OCI-M2 (cell line): Measurements from ENCODE around the gene DCAF12L2.
"Not testable (repeated sequence)": the region's sequence is repeated elsewhere in the genome, so short reads cannot be mapped to it uniquely, and the experiment has no call there.

Source experiments
- DNase-seq: peaks from one replicate; lab custom pipeline; 2025; ENCODE audit not compliant: unreplicated experiment; lab: John Stamatoyannopoulos, UW

DCAF12L2 gene

GRCh38 chrX:126165721-126166461, at the start of gene DCAF12L2:
TSS of gene DCAF12L2 (minus strand) at chrX:126166289. CDS start at chrX:126165924, 365 bp downstream.
- no peak for DNase-seq

GRCh38 chrX:126190888-126191287, 24.8 kb upstream of the DCAF12L2 start:
- not testable (repeated sequence) for DNase-seq

- no peak for DNase-seq
Measured at GRCh38 chrX:126177133-126177840, 11.2 kb upstream of the DCAF12L2 start.

GRCh38 chrX:126170720-126171119, 4.6 kb upstream of the DCAF12L2 start:
- no peak for DNase-seq

GRCh38 chrX:126167560-126167959, 1.5 kb upstream of the DCAF12L2 start:
- no peak for DNase-seq

GRCh38 chrX:126165401-126165720, 728 bp downstream of the DCAF12L2 start:
- no peak for DNase-seq

- no peak for DNase-seq
Measured at GRCh38 chrX:126164689-126165400, 1.2 kb downstream of the DCAF12L2 start.

GRCh38 chrX:126164226-126164625, 1.9 kb downstream of the DCAF12L2 start:
- DNase-seq: no peak

- no peak for DNase-seq
Measured at GRCh38 chrX:126141014-126141413, 25.1 kb downstream of the DCAF12L2 start.

- no peak for DNase-seq
Measured at GRCh38 chrX:126137899-126138298, 28.2 kb downstream of the DCAF12L2 start.

- no peak for DNase-seq
Measured at GRCh38 chrX:126124721-126125120, 41.4 kb downstream of the DCAF12L2 start.
